GM12892 (cell line): ENCODE data around the gene MYOC.
"Not testable (repeated sequence)": the region's sequence is repeated elsewhere in the genome, so short reads cannot be mapped to it uniquely, and the experiment has no call there.

Experiments
- DNase-seq: peaks from one replicate; pipeline ENCODE4 v3.0.0; 2011; ENCODE audit not compliant: insufficient read length
- FAIRE-seq: peaks from 2 replicates; lab custom pipeline; 2011; peaks lifted over from hg19 to GRCh38; lab: Jason Lieb, UNC
- POLR2A ChIP-seq: IDR thresholded peaks from 2 replicates; pipeline ENCODE4 v1.6.1; 2011; ENCODE audit warnings: low read depth, low read length, control low read depth
- POLR2AphosphoS5 ChIP-seq: IDR thresholded peaks from 2 replicates; pipeline ENCODE4 v1.6.1; 2011; ENCODE audit warnings: low read depth, low read length, control low read depth
- TAF1 ChIP-seq: IDR thresholded peaks from 2 replicates; pipeline ENCODE4 v1.6.1; 2011; ENCODE audit warnings: low read depth, mild to moderate bottlenecking, control low read depth, low read length, borderline replicate concordance

MYOC gene

DNA sequence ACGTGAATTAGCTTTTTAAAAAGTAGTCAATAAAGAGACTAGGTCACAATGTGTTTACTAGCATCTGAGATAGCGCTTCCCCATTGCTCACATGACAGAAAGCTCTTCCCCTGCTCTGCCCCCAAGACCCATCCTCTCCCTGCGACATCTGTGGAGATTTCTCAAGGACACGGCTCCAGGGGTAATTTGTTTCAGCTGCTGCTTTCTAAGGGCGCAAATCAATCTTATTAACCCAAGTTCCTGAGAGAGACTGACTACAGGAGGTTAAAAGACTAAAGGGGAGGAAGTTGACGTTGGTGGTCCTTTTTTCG is 30.4 kb downstream of the MYOC start, which contains the start of gene MYOCOS:
Gene MYOCOS, plus strand, starts transcription at position 92 of the 311 bp plus-strand sequence. CDS start 1,641 bp downstream, outside the sequence.
- DNase-seq, result no peak
- FAIRE-seq, result no peak

DNA sequence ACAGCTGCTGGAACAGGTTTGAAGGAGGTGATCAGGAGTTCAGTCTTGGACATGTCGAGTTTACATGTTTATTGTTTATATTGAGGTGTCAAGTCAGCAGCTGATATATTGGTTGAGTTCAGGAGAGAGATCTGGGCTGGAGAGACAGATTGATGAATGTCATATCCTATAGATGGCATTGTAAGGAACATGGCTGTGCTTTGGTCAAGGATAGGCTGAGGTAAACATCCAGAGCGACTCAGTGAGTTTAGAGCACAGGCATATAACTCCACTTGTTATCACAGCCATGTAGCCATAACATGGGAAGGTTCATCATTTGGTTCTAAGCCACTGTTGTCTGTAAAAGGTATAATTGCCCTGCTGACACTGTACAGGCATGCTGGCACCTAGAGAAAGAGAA is 35.9 kb downstream of the MYOC start:
- DNase-seq (no peak), FAIRE-seq (no peak)

More for the DNA sequence above, 30.4 kb downstream of the MYOC start, which contains the start of gene MYOCOS:
- TF ChIP-seq POLR2AphosphoS5 (no peak), TAF1 (no peak), POLR2A (no peak)

DNA sequence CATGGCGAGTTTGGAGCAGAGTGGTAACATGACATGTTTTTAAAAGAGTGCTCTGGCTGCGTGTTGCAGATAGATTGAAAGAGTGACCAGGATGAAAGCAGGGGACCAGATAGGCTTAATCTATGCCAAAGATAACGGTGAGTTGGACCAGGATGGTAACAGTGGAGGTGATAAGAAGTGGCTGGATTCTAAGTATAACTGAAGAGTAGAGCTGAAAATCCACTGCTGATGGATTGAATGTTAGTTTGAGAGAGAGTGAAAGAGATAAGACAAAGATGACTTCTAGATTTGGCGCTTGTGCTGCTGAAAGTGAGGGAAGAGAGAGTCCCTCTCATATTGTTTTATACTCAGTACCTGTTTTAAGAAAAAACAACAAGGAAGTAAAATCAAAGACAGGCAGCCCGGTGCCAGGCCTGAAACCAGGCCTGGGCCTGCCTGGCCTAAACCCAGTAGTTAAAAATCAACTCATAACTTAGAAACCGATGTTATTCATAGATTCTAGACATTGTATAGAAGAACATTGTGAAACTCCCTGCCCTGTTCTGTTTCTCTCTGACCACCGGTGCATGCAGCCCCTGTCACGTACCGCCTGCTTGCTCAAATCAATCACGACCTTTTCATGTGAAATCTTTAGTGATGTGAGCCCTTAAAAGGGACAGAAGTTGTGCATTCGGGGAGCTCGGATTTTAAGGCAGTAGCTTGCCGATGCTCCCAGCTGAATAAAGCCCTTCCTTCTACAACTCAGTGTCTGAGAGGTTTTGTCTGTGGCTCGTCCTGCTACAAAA is 37.2 kb downstream of the MYOC start:
- DNase-seq, FAIRE-seq: not testable (repeated sequence)

More for the DNA sequence above, 35.9 kb downstream of the MYOC start:
- TF ChIP-seq TAF1 (no peak), POLR2AphosphoS5 (no peak), POLR2A (no peak)

DNA sequence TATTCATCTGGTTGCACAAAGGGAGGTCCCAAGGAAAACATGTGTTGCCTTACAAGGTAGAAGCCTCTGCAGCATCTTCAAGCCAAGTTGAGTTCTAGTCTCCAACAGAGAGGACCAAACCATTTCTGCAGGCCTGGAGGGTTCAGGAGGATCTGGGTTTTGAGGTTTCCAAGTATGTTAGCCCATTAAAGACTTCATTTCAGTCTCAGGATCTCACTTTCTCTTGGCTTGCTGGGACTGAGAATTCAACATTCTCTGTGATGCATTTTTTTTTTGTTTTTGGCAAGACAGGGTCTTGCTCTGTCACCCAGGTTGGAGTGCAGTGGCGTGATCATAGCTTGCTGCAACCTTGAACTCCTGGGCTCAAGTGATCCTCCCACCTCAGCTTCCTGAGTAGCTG is 39.2 kb downstream of the MYOC start:
- FAIRE-seq, result no peak
- TF ChIP-seq POLR2AphosphoS5, result no peak
- TF ChIP-seq POLR2A, result no peak
- no peak for TF ChIP-seq TAF1
- DNase-seq, result no peak

DNA sequence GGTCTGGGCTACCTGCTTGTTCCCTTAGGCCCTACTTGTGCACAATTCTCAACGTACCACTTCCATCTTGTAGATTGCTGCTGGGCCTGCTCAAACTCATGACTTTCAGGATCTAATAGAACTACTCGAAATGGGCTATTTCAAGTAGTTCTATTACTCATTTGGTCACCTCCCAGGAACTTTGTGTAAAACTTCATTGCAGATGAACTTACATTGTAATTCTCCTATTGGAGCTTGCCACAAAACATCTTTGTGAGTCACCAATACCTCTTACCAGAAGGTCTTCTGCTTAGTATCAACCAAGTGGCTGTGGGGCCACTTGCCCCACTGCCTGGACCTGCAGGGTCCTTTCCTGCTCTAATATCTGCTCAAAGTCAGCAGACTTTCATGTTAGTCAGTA is 41.2 kb downstream of the MYOC start:
- DNase-seq, result no peak
- FAIRE-seq, result no peak

DNA sequence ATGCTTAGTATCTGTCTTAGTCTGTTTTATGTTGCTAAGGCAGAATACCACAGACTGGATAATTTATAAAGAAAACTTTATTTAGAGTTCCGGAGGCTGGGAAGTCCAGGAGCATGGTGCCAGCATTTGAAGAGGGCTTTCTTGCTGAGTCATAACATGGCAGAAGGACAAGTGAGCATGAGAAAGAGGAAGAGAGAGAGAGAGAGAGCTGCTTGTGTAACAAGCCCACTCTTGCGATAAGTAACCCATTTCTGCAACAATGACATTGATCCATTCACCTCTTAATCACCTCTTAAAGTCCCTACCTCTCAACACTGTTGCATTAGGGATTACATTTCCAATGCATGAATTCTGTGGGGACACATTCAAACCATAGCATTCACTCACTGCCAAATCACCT is 42.1 kb downstream of the MYOC start:
- FAIRE-seq (no peak), DNase-seq (no peak)
- TF ChIP-seq POLR2A (no peak), POLR2AphosphoS5 (no peak), TAF1 (no peak)

More for the DNA sequence above, 41.2 kb downstream of the MYOC start:
- TF ChIP-seq POLR2AphosphoS5 (no peak), POLR2A (no peak), TAF1 (no peak)

DNA sequence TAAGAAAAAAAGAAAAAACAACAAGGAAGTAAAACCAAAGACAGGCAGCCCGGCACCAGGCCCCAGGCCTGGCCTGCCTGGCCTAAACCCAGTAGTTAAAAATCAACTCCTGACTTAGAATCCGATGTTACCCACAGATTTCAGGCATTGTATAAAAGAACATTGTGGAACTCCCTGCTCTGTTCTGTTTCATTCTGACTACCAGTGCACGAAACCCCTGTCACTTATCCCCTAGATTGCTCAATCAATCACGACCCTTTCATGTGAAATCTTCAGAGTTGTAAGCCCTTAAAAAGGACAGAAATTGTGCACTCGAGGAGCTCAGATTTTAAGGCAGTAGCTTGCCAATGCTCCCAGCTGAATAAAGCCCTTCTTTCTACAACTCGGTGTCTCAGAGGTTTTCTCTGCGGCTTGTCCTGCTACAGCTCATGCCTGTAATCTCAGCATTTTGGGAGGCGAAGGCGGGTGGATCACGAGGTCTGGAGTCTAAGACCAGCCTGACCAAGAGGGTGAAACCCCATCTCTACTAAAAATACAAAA is 46.0 kb downstream of the MYOC start:
- FAIRE-seq, result no peak
- TF ChIP-seq POLR2A (no peak), TAF1 (no peak), POLR2AphosphoS5 (no peak)
- DNase-seq, result no peak

DNA sequence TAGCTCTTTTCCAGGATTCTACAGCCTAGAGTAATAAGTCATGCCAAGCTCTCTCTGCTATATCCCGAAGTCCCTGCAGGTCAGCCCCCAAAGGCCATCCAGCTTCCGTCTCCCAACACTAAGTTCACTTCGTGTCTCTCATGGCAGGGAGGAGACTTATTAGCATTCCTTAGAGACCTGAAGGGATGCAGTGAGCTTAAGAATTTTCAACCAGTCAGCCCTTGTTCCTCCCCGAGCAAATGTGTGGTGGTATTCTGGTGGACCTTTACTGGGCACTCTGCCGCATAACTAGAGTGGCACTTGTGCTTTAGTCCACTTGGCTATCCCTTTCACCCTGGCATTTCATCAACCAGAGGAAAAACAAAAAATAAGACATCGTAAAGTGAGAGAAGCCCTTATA is 49.4 kb downstream of the MYOC start:
- FAIRE-seq, DNase-seq: not testable (repeated sequence)

DNA sequence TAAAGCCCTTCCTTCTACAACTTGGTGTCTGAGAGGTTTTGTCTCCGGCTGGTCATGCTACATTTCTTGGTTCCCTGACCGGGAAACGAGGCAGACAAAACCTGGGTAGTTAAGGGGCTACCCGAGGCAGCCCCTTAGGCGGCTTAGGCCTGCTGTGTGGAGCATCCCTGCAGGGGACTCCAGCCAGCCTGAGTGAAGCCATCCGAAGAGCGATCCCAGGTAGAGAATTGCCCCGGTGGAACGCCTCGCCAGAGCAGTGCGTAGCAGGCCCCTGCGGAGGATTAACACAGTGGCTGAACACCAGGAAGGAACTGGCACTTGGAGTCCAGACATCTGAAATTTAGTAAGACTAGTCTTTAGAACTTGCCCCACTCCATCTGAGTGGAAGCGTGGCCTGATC is 51.6 kb downstream of the MYOC start:
- DNase-seq, result no peak
- FAIRE-seq, result no peak
- TF ChIP-seq POLR2AphosphoS5 (no peak), TAF1 (no peak), POLR2A (no peak)

DNA sequence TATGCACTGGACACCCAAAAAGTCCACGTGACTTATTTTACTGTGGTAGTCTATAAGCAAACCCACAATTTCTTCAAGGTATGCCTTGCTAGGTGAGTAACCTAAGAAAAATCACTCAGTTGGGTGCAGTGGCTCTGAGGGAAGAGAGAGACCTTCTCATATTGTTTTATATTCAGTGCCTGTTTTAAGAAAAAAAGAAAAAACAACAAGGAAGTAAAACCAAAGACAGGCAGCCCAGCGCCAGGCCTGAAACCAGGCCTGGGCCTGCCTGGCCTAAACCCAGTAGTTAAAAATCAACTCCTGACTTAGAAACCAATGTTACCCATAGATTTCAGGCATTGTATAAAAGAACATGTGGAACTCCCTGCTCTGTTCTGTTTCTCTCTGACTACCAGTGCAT is 52.2 kb downstream of the MYOC start:
- not testable (repeated sequence) for FAIRE-seq, DNase-seq

DNA sequence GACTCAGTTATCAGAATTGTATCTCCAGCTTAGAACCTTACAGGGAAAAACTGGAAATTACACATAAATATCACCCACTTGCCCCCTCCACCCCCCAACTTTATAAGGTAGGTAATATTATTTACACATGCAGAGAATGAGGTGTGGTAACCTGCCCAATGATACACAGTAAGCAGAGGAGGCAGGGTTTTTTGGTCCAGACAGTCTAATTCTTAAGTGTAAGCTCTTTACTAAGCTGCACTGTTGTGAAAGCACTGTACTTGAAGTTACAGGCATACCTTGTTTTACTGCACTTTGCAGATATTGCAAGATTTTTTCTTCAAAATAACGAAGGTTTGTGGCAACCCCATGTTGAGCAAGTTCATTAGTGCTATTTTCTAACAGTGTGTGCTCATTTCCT is 55.3 kb downstream of the MYOC start:
- FAIRE-seq, result no peak
- no peak for DNase-seq
- TF ChIP-seq POLR2AphosphoS5 (no peak), POLR2A (no peak), TAF1 (no peak)

DNA sequence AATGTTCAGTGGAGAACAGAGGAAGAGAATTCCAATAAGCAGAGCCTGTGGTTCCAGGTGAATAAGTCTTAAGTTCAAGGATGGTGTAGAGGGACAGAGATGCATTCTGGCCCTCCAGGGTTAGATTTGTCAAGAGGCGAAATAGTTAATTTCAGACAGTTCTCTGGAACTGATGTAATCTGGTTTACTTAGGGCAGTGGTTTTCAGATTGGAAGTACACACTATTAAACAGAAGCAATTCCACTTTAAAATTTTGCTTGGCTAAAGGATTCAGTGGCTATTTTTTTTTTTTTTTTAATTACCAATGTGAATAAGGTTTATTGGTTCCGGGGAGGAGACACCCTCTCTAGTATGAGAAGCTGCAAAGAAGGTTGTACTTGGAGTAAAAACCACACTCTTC is 55.8 kb downstream of the MYOC start:
- DNase-seq, result no peak
- FAIRE-seq, result no peak
- TF ChIP-seq POLR2A, result no peak
- no peak for TF ChIP-seq TAF1
- no peak for TF ChIP-seq POLR2AphosphoS5
